ENCODE results near the gene RPSA. TPM values are rescaled to one million over a fixed set of nuclear protein-coding genes. Genes with fewer than 3 reads are reported as not detected.

The RPSA gene
- total RNA-seq, 2 experiments from 2014 or later: 1,930 to 1,974 TPM

GRCh38 chr3:39396690-39397089, 9.8 kb upstream of the RPSA start:
- ChIA-PET POLR2A (no interaction called here), CTCF (no interaction called here)
- H3K9me3 ChIP-seq (ENCODE audit: control insufficient read depth in 1 of 2, insufficient read depth in 1 of 2, low read length in 2 of 2): no peaks in the 10 kb centered on the region
- peaks cover 88% of the 10 kb centered on the region for H3K36me3 Mint-ChIP-seq (ENCODE audit: low read depth)
- no peaks in the 10 kb centered on the region for H3K9me3 Mint-ChIP-seq
- no peak for TF ChIP-seq CTCF (IDR thresholded peaks at IDR 0.05)
- intact Hi-C loops (cut with DNase I, micrococcal nuclease): no loop called here
- H3K27me3 Mint-ChIP-seq: no peaks in the 10 kb centered on the region
- H3K4me1 ChIP-seq (ENCODE audit: insufficient read depth, low read length): no peaks in the 10 kb centered on the region
- no peak overlapping the region for H3K27ac ChIP-seq (ENCODE audit: low read depth in 1 of 2, low read length in 2 of 2)
- no peak overlapping the region for H3K27ac Mint-ChIP-seq
- no peak overlapping the region for H3K4me3 ChIP-seq (ENCODE audit: low read length)
- H3K36me3 ChIP-seq (ENCODE audit: insufficient read depth, low read length): peaks cover 81% of the 10 kb centered on the region
- H3K4me3 Mint-ChIP-seq: no peak overlapping the region
- DNase-seq (no peak), ATAC-seq (ENCODE audit: poor library complexity) (no peak)
- H3K27me3 ChIP-seq (ENCODE audit: control insufficient read depth in 1 of 2, insufficient read depth in 2 of 2, low read length in 2 of 2): no peaks in the 10 kb centered on the region
- H3K4me1 Mint-ChIP-seq (ENCODE audit: low read depth): no peaks in the 10 kb centered on the region

GRCh38 chr3:39398700-39399099, 7.8 kb upstream of the RPSA start:
- no peaks in the 10 kb centered on the region for H3K27me3 ChIP-seq (ENCODE audit: control insufficient read depth in 1 of 2, insufficient read depth in 2 of 2, low read length in 2 of 2)
- no peaks in the 10 kb centered on the region for H3K9me3 ChIP-seq (ENCODE audit: control insufficient read depth in 1 of 2, insufficient read depth in 1 of 2, low read length in 2 of 2)
- ATAC-seq (ENCODE audit: poor library complexity) (no peak), DNase-seq (no peak)
- no peak overlapping the region for H3K27ac ChIP-seq (ENCODE audit: low read depth in 1 of 2, low read length in 2 of 2)
- Mint-ChIP-seq H3K27me3 (no peaks in the 10 kb centered on the region), H3K9me3 (no peaks in the 10 kb centered on the region), H3K27ac (no peak overlapping the region), H3K4me3 (no peak overlapping the region), H3K4me1 (ENCODE audit: low read depth) (no peaks in the 10 kb centered on the region), H3K36me3 (ENCODE audit: low read depth) (peaks cover 70% of the 10 kb centered on the region)
- peaks cover 62% of the 10 kb centered on the region for H3K36me3 ChIP-seq (ENCODE audit: insufficient read depth, low read length)
- TF ChIP-seq CTCF (IDR thresholded peaks at IDR 0.05): no peak
- POLR2A ChIA-PET: interaction anchor here (0.9 to 1.4 kb wide), 2 partner anchors 14 to 48 kb away, joined by 3 to 5 read pairs; no protein-coding TSS in a partner anchor
- intact Hi-C loops (cut with DNase I, micrococcal nuclease): no loop called here
- CTCF ChIA-PET: no interaction called here
- H3K4me3 ChIP-seq (ENCODE audit: low read length): no peak overlapping the region
- H3K4me1 ChIP-seq (ENCODE audit: insufficient read depth, low read length): no peaks in the 10 kb centered on the region

- Histone ChIP-seq H3K4me1 (ENCODE audit: insufficient read depth, low read length) (peaks cover 6% of the 10 kb centered on the region), H3K4me3 (ENCODE audit: low read length) (no peak overlapping the region), H3K9me3 (ENCODE audit: control insufficient read depth in 1 of 2, insufficient read depth in 1 of 2, low read length in 2 of 2) (no peaks in the 10 kb centered on the region), H3K27ac (ENCODE audit: low read depth in 1 of 2, low read length in 2 of 2) (no peak overlapping the region), H3K36me3 (ENCODE audit: insufficient read depth, low read length) (peaks cover 31% of the 10 kb centered on the region), H3K27me3 (ENCODE audit: control insufficient read depth in 1 of 2, insufficient read depth in 2 of 2, low read length in 2 of 2) (no peaks in the 10 kb centered on the region)
- TF ChIP-seq CTCF (IDR thresholded peaks at IDR 0.05): no peak
- POLR2A ChIA-PET: no interaction called here
- no peaks in the 10 kb centered on the region for H3K27me3 Mint-ChIP-seq
- CTCF ChIA-PET: no interaction called here
- H3K4me3 Mint-ChIP-seq: no peak overlapping the region
- intact Hi-C loops (cut with DNase I, micrococcal nuclease): loop anchor here in 1 of 2 experiments (10.0 kb wide), 2 partner anchors 1267 to 1803 kb away; partner anchors contain the start of genes ACAA1 and MYD88
- ATAC-seq (ENCODE audit: poor library complexity) (no peak), DNase-seq (no peak)
- no peak overlapping the region for H3K27ac Mint-ChIP-seq
- H3K4me1 Mint-ChIP-seq (ENCODE audit: low read depth): peaks cover 8% of the 10 kb centered on the region
- no peaks in the 10 kb centered on the region for H3K9me3 Mint-ChIP-seq
- H3K36me3 Mint-ChIP-seq (ENCODE audit: low read depth): peaks cover 44% of the 10 kb centered on the region
Measured at GRCh38 chr3:39401983-39402382, 4.5 kb upstream of the RPSA start.

Data from CD4-positive, alpha-beta T cell (primary cell).